ENCODE results near the gene RIPOR1. TPM values are rescaled to one million over a fixed set of nuclear protein-coding genes. Genes with fewer than 3 reads are reported as not detected.
"Not testable (repeated sequence)": the region's sequence is repeated elsewhere in the genome, so short reads cannot be mapped to it uniquely, and the experiment has no call there.

Gene RIPOR1
- total RNA-seq, 2 experiments from 2014 or later = 13.9 to 14.0 TPM

- Mint-ChIP-seq H3K9me3 (no peaks in the 10 kb centered on the region), H3K27me3 (no peaks in the 10 kb centered on the region), H3K27ac (peak overlapping the region; percentile 17), H3K4me1 (peaks cover 36% of the 10 kb centered on the region), H3K36me3 (peaks cover 3% of the 10 kb centered on the region), H3K4me3 (no peak overlapping the region)
- DNase-seq = peak; percentile 25
Observed at GRCh38 chr16:67504031-67505021, 24.3 kb upstream of the RIPOR1 start.

- H3K4me1 Mint-ChIP-seq = peaks cover 36% of the 10 kb centered on the region
- H3K4me3 Mint-ChIP-seq = no peak overlapping the region
- DNase-seq = no peak
- H3K9me3 Mint-ChIP-seq = no peaks in the 10 kb centered on the region
- H3K27ac Mint-ChIP-seq = no peak overlapping the region
- H3K36me3 Mint-ChIP-seq = peaks cover 3% of the 10 kb centered on the region
- H3K27me3 Mint-ChIP-seq = no peaks in the 10 kb centered on the region
Observed at GRCh38 chr16:67506468-67506867, 22.2 kb upstream of the RIPOR1 start.

- H3K4me1 Mint-ChIP-seq = peaks cover 34% of the 10 kb centered on the region
- no peaks in the 10 kb centered on the region for H3K9me3 Mint-ChIP-seq
- no peak overlapping the region for H3K27ac Mint-ChIP-seq
- H3K27me3 Mint-ChIP-seq = no peaks in the 10 kb centered on the region
- no peak overlapping the region for H3K4me3 Mint-ChIP-seq
- no peak for DNase-seq
- peaks cover 3% of the 10 kb centered on the region for H3K36me3 Mint-ChIP-seq
Observed at GRCh38 chr16:67509016-67509415, 19.6 kb upstream of the RIPOR1 start.

GRCh38 chr16:67513892-67514291, 14.7 kb upstream of the RIPOR1 start:
- H3K27ac Mint-ChIP-seq, H3K4me3 Mint-ChIP-seq, H3K36me3 Mint-ChIP-seq, H3K9me3 Mint-ChIP-seq, H3K27me3 Mint-ChIP-seq, DNase-seq: not testable (repeated sequence)
- H3K4me1 Mint-ChIP-seq = peaks cover 11% of the 10 kb centered on the region

GRCh38 chr16:67514382-67514828, 14.2 kb upstream of the RIPOR1 start:
- Mint-ChIP-seq H3K9me3 (no peaks in the 10 kb centered on the region), H3K4me3 (no peak overlapping the region), H3K36me3 (no peaks in the 10 kb centered on the region), H3K4me1 (peaks cover 6% of the 10 kb centered on the region), H3K27me3 (no peaks in the 10 kb centered on the region), H3K27ac (no peak overlapping the region)
- DNase-seq = peak; percentile 65

- no peak overlapping the region for H3K4me3 Mint-ChIP-seq
- no peak for DNase-seq
- peaks cover 14% of the 10 kb centered on the region for H3K4me1 Mint-ChIP-seq
- H3K36me3 Mint-ChIP-seq = no peaks in the 10 kb centered on the region
- no peaks in the 10 kb centered on the region for H3K27me3 Mint-ChIP-seq
- H3K27ac Mint-ChIP-seq = no peak overlapping the region
- H3K9me3 Mint-ChIP-seq = no peaks in the 10 kb centered on the region
Observed at GRCh38 chr16:67516296-67517154, 12.1 kb upstream of the RIPOR1 start.

- no peak for DNase-seq
- no peak overlapping the region for H3K27ac Mint-ChIP-seq
- H3K9me3 Mint-ChIP-seq = no peaks in the 10 kb centered on the region
- H3K4me1 Mint-ChIP-seq = peaks cover 15% of the 10 kb centered on the region
- no peaks in the 10 kb centered on the region for H3K36me3 Mint-ChIP-seq
- no peak overlapping the region for H3K4me3 Mint-ChIP-seq
- H3K27me3 Mint-ChIP-seq = no peaks in the 10 kb centered on the region
Observed at GRCh38 chr16:67517155-67517445, 11.5 kb upstream of the RIPOR1 start.

GRCh38 chr16:67517661-67518423, 10.8 kb upstream of the RIPOR1 start:
- Mint-ChIP-seq H3K4me1 (peaks cover 18% of the 10 kb centered on the region), H3K27ac (no peak overlapping the region)

GRCh38 chr16:67518676-67519075, 10.0 kb upstream of the RIPOR1 start:
- no peaks in the 10 kb centered on the region for H3K9me3 Mint-ChIP-seq
- H3K27me3 Mint-ChIP-seq = no peaks in the 10 kb centered on the region
- H3K27ac Mint-ChIP-seq = peak overlapping the region; percentile 46
- peaks cover 19% of the 10 kb centered on the region for H3K4me1 Mint-ChIP-seq
- H3K4me3 Mint-ChIP-seq = no peak overlapping the region
- no peaks in the 10 kb centered on the region for H3K36me3 Mint-ChIP-seq
- DNase-seq = no peak

More at GRCh38 chr16:67517661-67518423, 10.8 kb upstream of the RIPOR1 start:
- Mint-ChIP-seq H3K36me3 (no peaks in the 10 kb centered on the region), H3K4me3 (no peak overlapping the region), H3K27me3 (no peaks in the 10 kb centered on the region), H3K9me3 (no peaks in the 10 kb centered on the region)
- DNase-seq = no peak

- no peak overlapping the region for H3K4me3 Mint-ChIP-seq
- H3K36me3 Mint-ChIP-seq = no peaks in the 10 kb centered on the region
- no peaks in the 10 kb centered on the region for H3K9me3 Mint-ChIP-seq
- DNase-seq = no peak
- H3K27ac Mint-ChIP-seq = no peak overlapping the region
- H3K4me1 Mint-ChIP-seq = peaks cover 19% of the 10 kb centered on the region
- H3K27me3 Mint-ChIP-seq = no peaks in the 10 kb centered on the region
Observed at GRCh38 chr16:67519242-67519641, 9.4 kb upstream of the RIPOR1 start.

GRCh38 chr16:67521095-67521804, 7.4 kb upstream of the RIPOR1 start:
- Mint-ChIP-seq H3K9me3 (no peaks in the 10 kb centered on the region), H3K36me3 (no peaks in the 10 kb centered on the region), H3K27ac (peak overlapping the region; percentile 98), H3K4me1 (peaks cover 20% of the 10 kb centered on the region), H3K27me3 (no peaks in the 10 kb centered on the region), H3K4me3 (peak overlapping the region; percentile 85)
- peak; percentile 95 for DNase-seq

GRCh38 chr16:67525176-67525860, 3.3 kb upstream of the RIPOR1 start:
- no peak for DNase-seq
- peaks cover 21% of the 10 kb centered on the region for H3K4me1 Mint-ChIP-seq
- no peaks in the 10 kb centered on the region for H3K9me3 Mint-ChIP-seq
- no peak overlapping the region for H3K4me3 Mint-ChIP-seq
- no peaks in the 10 kb centered on the region for H3K36me3 Mint-ChIP-seq
- H3K27ac Mint-ChIP-seq = no peak overlapping the region
- H3K27me3 Mint-ChIP-seq = peaks cover 7% of the 10 kb centered on the region

- Mint-ChIP-seq H3K9me3 (no peaks in the 10 kb centered on the region), H3K27ac (no peak overlapping the region)
Observed at GRCh38 chr16:67526149-67526791, 2.4 kb upstream of the RIPOR1 start.

More at GRCh38 chr16:67526149-67526791, 2.4 kb upstream of the RIPOR1 start:
- DNase-seq = no peak
- Mint-ChIP-seq H3K4me1 (peaks cover 21% of the 10 kb centered on the region), H3K27me3 (peaks cover 17% of the 10 kb centered on the region), H3K36me3 (no peaks in the 10 kb centered on the region), H3K4me3 (no peak overlapping the region)
